Fibroblast of skin of right biceps (primary cell): ENCODE results near the gene CABLES2.
A peak's percentile ranks its signal among the peaks of the same experiment; 100 is the strongest.

ENCODE experiments used
- DNase-seq: peaks from one replicate; pipeline ENCODE4 v3.0.0-alpha.2; 2013

The CABLES2 gene

GRCh38 chr20:62358171-62359042, 48.7 kb downstream of the CABLES2 start:
- no peak for DNase-seq

DNA sequence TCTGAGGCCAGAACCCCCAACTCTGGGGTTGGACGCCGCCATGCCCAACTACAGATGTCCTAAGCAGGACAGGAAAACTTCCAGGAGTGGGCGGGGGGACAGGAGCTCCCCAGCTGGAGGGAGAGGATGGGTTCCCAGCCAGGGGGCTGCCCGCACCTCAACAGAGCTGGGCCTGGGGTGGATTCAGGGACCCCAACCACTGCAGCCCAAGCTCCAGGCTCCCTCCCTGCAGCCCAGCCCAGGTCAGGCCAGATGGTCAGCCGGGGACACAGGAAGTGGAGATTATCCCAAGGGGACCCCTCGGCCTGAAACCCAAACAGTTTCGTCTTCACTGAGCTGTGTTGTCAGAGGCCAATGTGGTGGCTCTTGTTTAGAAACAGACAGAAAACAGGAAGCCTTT, 49.4 kb downstream of the CABLES2 start:
- DNase-seq, result no peak

DNA sequence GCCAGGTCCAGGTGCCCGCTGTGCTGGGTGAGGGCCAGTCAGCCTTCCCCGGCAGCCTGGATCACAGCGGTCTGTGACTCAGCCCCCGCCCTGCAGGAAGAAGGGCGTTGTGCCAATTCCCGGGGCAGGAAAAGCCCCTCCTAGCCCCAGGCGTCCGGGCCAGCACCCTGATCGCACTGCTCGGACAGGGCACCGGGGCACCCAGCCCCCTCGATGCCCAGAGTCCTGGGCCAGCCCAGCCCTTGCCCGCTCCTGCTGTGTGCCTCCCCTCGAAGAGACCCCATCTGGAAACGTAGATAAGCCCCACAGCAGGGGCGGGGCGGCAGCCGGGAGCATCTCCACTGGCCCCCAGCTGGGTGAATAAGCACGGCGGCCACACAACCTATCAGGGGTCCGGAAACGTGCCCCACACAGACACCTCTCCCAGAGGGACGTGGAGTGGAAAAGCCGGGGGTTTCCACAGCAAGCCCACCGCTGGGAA, 49.9 kb downstream of the CABLES2 start:
- peak; percentile 45 for DNase-seq

DNA sequence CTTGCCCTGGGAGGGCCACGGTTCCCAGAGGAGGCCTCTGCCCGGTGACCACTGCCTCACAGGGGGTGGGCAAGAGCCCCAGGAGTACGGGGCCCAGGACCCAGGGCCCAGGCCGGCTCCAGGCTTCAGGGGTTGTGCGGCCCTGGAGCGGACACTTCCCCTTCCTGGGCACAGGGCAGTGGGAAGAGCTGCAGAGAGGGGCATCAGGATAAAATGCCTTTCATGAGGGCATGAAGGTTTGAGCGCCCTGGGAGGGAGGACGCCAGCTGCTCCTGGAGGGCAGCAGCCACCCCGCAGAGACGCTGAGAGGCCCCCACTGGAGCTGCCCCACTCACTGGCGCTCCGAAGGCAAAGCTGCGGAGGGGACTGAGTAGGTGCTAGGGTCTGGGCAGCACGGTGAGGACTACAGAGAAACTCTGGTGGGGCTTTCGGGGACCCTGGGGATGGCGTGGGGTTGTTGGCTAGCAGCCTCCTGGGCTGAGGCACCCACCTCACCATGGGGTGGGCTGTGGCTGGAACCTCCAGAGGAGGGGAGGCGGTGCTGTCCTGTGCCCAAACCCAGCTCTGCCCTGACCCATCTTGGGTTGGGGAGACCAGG, 50.4 kb downstream of the CABLES2 start:
- DNase-seq, result no peak

DNA sequence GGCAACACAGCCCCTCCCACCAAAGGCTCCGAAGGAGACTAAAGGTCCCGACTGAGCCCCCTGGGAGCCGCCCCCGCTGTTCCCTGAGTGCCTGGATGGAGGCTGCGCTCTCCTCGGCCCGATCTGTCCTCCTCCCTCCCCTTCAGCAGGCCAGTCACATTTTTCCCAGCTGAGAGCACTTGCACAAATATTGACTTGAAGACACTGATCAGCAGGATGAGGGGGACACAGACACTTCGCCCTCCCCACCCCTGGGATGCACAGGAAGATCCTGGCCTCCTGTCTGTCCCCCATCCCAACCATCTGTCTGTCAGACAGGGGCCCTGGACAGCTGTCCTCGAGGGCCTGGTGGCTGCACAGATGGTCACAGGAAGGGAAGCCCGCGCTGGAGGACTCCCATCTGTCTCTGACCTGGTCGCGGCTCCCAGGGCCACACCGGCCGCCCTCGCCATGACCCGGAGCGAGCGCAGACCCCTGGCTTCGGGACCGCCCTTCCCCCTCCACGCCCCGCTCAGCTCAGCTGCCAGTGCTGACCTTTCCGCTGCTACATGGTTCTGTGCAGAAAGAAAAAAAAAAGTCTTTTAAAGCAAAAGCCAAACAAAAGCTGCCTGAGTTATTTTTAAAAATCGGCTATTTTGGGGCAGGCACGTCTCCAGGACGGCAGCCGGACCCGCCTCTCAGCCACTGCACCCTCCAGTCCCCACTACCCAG, 51.1 kb downstream of the CABLES2 start:
- no peak for DNase-seq

DNA sequence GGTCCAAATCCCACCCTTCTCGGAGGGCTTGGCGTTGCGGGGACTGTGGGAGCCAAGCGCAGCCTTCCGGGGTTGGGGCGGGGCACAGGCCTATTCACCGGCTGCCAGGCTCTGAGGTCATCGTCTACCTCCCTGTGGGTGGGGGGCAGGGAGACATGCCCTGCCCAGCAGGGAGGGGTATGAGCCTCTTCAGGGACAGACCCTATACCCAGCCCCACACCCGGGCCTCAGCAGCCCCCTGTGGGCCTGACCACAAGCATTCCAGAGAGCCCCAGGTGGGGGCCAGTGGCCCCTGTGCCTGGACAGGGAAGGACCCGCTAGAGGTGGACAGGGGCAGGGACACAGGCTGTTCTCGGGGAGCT, 51.6 kb downstream of the CABLES2 start:
- peak; percentile 29 for DNase-seq

GRCh38 chr20:62354811-62355341, 52.2 kb downstream of the CABLES2 start:
- DNase-seq, result no peak

- no peak for DNase-seq
These were observed 52.9 kb downstream of the CABLES2 start for GRCh38 chr20:62354031-62354808.

DNA sequence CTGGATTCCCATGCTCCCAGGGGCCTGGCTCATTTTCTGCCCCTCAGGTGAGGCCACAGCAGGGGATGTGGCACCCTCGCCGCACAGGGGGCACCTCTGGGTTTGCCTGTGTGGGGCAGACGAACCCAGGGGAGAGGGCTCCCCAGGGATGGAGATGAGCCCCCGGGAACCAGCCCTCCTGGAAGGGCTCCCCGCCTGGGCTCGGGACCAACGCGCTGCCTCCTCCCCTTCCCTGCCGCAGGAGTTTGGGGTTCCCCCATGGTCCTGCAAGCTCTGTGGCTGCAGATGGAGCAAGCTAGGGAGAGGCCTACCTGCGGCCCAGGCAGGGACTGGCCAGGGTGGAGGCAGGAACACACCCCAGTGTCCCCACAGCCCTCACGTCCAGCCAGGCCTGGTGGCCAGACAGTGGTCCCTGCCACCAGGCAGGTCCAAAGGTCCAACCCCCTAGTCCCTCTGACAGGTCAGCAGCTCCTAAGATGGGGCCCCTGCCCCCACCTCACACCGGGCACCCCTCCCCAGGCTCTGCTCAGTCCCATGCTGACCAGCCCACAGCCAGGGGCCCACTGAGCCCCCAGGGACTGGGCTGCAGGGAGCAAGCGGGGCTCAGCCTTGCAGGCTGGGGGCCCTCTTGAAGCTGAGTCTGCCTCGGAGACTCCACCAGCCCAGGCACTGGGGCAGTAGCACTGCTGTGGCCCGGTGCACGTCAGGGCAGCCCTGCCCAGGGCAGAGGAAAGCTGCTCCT, 53.6 kb downstream of the CABLES2 start:
- no peak for DNase-seq

- no peak for DNase-seq
These were observed 54.4 kb downstream of the CABLES2 start for GRCh38 chr20:62352402-62353288.

GRCh38 chr20:62351469-62352401, 55.4 kb downstream of the CABLES2 start:
- DNase-seq, result no peak

- no peak for DNase-seq
These were observed 56.3 kb downstream of the CABLES2 start for GRCh38 chr20:62350629-62351422.

DNA sequence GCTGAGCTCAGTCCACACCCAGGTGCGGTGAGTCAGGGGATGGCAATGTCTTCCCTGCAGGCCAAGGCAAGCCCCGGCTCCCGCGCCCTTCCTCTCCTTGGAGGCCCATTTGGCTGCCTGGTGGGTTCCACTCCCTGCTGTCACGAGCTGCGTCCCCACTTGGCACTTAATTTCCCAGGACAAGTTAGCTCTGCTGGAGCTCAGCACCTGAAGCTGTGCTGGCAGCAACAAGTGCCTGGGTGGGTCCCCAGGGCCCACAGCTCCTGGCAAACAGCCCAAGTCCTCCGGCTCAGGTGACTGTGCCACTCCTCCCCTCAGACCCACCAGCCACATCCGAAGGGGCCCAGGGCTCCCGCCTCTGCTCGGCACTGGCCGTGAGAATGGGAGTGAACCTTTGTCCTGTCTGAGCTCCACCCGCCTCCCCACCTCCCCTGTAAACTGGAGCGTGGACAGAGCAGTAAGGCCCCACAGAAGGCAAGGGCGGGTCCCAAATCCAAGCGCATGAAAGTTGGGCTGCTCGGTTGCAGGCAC, 56.9 kb downstream of the CABLES2 start:
- DNase-seq, result no peak

GRCh38 chr20:62349556-62350097, 57.5 kb downstream of the CABLES2 start:
- no peak for DNase-seq

DNA sequence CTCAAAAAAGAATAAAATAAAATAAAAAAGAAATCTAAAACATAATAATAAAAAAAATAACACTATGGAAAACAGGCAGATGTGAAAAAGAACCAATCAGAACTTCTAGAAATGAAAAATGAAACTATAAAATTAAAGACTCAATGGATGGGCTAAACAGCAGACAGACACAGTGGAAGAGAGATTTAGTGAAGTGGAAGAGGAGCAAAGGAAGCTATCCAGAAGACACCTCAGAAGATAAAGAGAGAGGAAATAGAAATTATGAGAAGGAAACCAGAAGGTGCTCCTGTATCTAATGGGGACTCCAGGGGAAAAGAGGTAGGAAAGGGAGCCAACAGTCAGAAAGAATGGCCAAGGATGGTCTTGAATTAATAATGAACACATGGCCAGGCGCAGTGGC, 58.5 kb downstream of the CABLES2 start:
- no peak for DNase-seq

GRCh38 chr20:62347445-62347844, 59.6 kb downstream of the CABLES2 start:
- DNase-seq, result no peak

DNA sequence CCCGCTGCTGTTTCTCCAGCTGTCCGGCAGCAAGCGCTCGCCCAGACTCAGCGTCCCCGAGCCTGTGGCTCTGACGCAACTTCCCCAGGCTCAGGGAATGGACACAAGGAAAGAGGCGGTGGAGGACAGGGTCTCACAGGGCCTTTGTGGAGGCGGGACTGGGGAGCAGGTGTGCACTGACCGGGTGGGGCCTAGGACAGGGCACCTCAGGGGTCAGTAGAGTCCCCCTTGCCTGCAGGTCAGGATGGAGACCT, 60.0 kb downstream of the CABLES2 start:
- no peak for DNase-seq

DNA sequence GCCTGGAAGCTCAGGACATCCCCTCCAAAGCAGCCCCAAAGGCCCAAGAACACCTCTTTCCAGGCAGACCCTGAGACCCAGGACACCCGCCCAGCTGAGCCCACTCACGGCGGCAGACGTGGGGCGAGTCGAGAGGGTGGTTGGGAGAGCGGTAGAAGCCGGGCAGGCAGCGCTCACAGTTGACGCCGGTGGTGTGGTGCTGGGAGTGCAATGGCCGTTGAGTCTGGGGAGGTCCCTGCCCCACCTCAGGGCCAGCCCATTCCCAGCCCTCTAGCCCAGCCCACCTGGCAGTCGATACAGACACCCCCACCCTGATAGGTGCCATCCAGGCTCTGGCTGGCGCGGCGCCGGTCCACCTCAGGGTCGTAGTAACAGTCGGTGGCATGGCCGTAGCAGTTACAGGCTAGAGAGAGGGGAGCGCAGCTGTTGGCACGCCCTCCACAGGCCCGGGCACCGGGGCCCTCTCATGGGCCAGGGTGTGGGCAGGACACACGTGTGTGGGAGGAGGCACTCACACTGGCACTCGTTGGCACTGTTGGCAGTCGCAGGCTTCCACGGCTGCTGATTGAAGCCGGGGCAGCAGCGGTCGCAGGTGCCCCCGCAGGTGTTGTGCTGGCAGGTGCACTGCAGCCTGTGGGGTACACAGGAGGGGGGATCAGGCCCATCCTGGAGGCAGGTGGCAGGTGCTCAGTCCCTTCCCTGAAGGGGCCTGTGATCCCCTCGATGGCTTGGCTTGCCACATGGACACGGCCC, 60.5 kb downstream of the CABLES2 start:
- DNase-seq, result no peak
